M059J (cell line): ENCODE data around the gene ACTR1B. TPM values are rescaled to one million over a fixed set of nuclear protein-coding genes. Genes with fewer than 3 reads are reported as not detected.
"Not testable (repeated sequence)": the region's sequence is repeated elsewhere in the genome, so short reads cannot be mapped to it uniquely, and the experiment has no call there.

ENCODE experiments used
- DNase-seq: peaks from one replicate; pipeline ENCODE4 v3.0.0-alpha.2; 2012; ENCODE audit warnings: low read depth
- total RNA-seq: library from RNA; depleted of rRNA; stranded (reverse); fragments of >200 nt; shearing (Covaris generic); gene quantifications from 2 replicates; pipeline ENCODE4 v1.2.3, GENCODE V29; 2014; rRNA removed

Gene ACTR1B
- total RNA-seq, 1 experiment from 2014 or later = 52.6 TPM

DNA sequence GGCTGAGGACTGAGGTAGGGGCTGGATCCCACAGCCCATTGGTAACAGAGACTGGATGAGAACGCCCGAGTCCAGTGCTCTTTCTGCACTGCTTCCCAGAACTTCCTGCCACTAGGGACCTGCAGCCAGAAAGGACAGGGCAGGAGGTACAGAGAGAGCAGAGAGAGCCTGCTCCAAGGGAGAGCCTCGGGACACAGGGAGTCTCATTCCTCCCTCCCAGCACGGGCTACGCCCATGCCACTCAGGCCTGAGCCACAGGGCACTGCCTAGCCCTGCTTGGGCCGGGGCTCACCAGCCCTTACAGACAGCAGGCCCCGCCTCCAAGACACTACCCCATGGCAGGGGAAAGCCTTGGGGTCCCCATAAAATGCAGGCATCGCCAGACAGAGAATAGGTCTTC lies 48.1 kb downstream of the ACTR1B start:
- not testable (repeated sequence) for DNase-seq

DNA sequence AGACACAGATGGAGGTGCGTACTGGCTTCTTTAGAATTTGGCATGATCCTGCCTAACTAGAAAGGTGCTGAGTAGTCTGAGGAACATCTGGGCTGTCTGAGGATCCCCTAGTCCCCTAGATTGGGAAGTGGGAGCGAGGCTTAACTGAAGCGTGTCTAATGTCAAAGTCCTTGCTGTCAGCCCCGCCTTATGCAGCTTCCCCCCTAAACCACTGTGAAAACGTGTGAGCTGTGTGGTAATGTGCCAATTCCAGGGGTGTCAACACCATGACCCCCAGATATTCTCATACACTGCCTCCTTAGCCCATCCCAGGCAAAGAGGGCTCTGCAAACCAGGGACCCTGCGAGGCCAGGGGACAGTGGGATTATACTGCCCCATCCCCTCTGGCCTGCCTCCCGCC lies 51.9 kb downstream of the ACTR1B start:
- not testable (repeated sequence) for DNase-seq

DNA sequence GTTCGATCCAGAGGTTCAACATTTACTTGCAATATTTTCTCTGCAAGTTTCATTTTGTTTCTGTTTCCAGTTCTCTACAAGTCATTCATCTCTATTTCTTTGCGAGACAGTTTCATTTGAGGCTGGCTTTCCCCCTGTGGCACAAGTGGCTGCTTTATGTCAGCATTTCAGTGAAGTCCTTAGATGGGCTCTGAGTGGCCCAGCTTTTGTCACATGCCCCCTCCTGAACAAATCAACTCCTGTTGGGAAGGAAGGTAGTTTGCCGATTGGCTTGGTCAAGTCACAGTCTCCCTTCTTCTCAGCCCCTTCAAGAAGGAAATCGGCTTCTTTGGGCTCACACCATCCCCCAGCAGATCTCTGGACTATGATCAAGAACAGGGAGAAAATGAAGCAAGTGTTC lies 55.1 kb downstream of the ACTR1B start:
- DNase-seq = not testable (repeated sequence)

Other genes starting within 250 kb of the ACTR1B start
- gene ANKRD36B, start 74.2 kb downstream of the ACTR1B start, total RNA-seq = 1.4 and 4.8 TPM in 2 replicates
- gene COX5B, start 18.0 kb downstream of the ACTR1B start, total RNA-seq = 433 and 603 TPM in 2 replicates
- gene C2orf92, start 5.7 kb upstream of the ACTR1B start, total RNA-seq = 1.1 TPM in 1 of 2 replicates, not detected in the other
- gene ZAP70, start 49.5 kb upstream of the ACTR1B start, total RNA-seq = not detected in 2 replicates